Measurements from ENCODE around the gene FAM156B.
"Not testable (repeated sequence)": the region's sequence is repeated elsewhere in the genome, so short reads cannot be mapped to it uniquely, and the experiment has no call there.

GRCh38 chrX:52913681-52914080, 16.6 kb downstream of the FAM156B start:
- not testable (repeated sequence) for TF ChIP-seq CTCF (IDR thresholded peaks at IDR 0.05 in 4 of 5, conservative IDR thresholded peaks at IDR 0.05 in 1 of 5); POLR2A (IDR thresholded peaks at IDR 0.05)

All from gastrocnemius medialis (tissue), 4 donors.